CD4-positive, alpha-beta T cell treated with Interferon alpha-2 for 1 hour (primary cell): ENCODE measurements around the gene SAMD4A.

Experiments used
- DNase-seq, 2 donors: peaks; one replicate each; pipeline ENCODE4 v3.0.0-alpha.2; 2020 to 2022

Gene SAMD4A

GRCh38 chr14:54807881-54808280 is 241.0 kb downstream of the SAMD4A start:
- no peak for DNase-seq

GRCh38 chr14:54808326-54809161 is 241.6 kb downstream of the SAMD4A start:
- DNase-seq = no peak

GRCh38 chr14:54809767-54810166 is 242.8 kb downstream of the SAMD4A start:
- no peak for DNase-seq

- DNase-seq = no peak
Measured at GRCh38 chr14:54812617-54813016, 245.7 kb downstream of the SAMD4A start.

DNA sequence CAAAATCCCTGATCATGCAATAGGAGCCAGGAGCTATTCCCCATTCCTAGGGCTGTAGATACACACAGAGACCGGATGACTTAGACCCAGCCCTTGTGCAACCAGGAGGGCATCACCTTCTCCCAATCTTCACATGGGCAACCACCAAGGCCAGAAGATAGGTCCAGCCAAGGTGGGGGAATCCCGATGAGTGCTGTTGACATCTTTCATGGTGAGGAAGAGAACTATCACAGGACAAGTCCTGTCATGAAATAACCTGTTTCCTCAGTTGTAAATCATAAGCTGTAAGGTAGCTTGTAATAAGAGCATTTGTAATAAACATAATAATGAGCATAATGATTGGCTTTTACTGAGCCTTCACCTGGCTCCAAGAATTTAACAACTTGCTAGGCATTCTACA is 246.2 kb downstream of the SAMD4A start:
- DNase-seq = no peak

GRCh38 chr14:54814076-54814475 is 247.1 kb downstream of the SAMD4A start:
- DNase-seq = no peak

DNA sequence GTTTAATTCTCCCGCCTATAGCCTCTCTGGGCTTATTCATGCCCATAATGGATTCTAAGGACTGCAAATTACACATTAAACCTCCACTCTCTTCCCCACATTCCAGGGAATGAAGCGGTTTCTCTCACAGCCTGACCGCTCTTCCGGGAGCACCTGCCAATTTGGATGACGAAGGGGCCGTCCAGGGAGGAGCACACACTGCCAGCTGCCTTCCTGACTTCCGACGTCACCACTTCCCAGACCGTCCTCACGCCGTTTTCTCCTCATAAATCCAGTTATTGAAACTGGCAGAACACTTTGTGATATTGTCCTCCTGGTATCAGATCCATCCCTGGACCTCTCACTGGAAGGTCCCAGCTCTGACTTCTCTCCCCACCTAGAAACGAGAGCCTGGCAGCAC is 248.1 kb downstream of the SAMD4A start:
- no peak for DNase-seq

GRCh38 chr14:54815515-54815914 is 248.6 kb downstream of the SAMD4A start:
- DNase-seq = no peak

- no peak for DNase-seq
Measured at GRCh38 chr14:54816450-54816849, 249.5 kb downstream of the SAMD4A start.

GRCh38 chr14:54817506-54817905 is 250.6 kb downstream of the SAMD4A start:
- DNase-seq = no peak

DNA sequence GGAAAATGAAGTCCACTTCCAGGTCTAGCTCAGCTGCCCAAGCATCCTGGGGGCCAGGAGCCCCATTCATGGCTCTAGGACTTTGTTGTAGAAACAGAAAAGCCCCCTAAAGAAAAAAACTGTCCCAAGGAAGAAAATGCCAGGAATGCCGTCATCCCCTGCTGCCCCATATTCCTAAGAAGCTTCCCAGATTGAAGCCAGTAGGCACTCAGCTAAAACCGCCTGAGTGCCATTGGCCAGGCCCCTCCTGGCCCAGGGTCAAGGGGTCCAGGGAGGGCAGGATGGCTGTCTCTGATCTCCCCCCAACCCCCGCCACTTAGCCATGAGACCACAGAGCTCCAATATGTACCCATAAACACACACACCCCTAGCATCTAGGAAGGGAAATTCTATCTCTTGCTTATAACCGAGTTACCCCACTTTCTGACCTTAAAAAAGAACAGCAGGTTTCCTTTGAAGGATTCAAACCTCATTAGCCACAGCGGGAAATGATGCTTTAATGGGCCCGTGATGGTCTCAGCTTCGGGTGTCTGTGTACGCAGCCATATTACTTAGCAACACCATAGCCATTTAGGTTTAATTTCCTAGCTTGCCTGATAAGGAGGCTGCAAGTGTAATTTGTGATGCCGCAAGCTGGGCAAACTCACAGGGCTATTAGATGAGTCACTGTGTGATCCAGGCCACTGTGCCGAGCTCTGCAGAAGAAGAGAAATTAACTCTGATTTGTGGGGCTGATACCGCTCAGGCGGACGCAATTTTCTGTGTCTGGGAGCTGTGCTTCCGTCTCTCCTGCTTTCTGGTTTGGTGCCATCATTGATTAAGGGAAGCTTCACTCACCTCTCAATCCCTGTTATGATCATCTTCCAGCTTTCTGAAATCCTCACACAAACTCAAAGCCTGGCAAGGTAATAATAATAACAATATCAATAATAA is 251.5 kb downstream of the SAMD4A start:
- DNase-seq = no peak

DNA sequence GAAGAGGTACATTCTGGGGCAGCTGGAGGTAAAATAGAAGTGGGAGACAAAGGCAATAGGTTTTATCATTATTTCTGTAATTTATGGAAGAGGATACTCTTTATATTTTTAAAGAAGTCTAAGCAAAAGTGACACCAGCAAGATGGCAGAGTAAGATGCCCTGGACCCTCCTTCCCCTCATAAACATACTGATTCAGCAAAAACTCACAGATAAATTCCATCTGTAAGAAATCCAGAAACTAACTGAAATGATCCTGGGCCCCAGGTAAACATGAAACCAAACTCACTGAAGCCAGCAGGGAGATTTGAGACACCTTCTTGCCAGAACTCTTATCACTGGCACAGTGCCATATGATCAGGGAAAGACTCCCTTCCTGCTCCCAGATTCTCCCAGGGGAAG is 255.8 kb downstream of the SAMD4A start:
- no peak for DNase-seq

GRCh38 chr14:54823757-54824549 is 257.0 kb downstream of the SAMD4A start:
- DNase-seq = no peak

DNA sequence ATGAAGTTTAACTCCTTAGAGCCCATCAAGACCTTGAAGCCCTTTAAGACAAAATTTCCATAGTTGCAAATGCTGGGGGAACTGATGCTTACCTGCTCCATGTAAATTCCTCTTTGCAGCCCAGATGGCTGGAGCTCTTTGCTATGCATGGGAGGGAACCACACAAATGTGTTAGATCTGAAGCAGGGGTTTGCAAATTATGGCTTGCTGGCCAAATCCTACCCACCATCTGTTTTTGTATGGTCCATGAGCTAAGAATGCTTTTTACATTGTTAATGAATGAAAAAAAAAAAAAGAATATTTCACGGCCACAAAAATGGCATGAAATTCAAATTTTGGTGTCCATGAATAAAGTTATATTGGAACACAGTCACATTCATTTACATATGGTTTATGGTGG is 261.1 kb downstream of the SAMD4A start:
- no peak for DNase-seq

DNA sequence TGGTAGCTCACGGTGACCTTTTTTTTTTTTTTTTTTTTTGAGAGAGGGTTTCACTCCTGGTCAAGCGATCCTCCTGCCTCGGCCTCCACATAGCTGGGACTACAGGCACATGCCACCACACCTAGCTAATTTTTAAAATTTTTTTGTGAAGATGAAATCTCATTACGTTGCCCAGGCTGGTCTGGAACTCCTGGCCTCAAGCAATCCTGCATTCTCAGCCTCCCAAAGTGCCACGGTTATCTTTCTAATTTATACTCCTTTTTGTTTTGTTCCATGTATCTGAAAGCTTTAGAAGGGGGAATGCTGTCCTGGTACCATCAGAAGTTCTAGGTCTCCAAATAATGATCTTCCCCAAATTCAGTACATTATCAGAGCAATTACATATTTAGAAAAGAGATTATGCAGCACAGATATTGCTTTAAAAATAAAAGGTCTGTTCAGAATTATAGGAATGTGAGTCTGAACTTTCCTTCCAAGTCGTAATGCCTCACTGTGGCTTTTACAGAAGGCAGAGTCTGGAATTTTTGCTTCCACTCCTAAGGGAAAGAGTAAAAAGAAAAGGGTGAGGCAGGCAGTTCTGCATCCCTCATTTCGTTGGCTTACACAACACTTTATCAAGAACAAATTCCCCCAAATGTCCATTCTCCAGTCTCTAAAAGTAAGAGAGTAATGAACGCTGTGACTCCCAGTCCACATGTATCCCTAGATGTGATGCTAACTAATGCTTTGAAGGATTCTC is 262.7 kb downstream of the SAMD4A start:
- DNase-seq = no peak

- no peak for DNase-seq
Measured at GRCh38 chr14:54830650-54831049, 263.7 kb downstream of the SAMD4A start.

DNA sequence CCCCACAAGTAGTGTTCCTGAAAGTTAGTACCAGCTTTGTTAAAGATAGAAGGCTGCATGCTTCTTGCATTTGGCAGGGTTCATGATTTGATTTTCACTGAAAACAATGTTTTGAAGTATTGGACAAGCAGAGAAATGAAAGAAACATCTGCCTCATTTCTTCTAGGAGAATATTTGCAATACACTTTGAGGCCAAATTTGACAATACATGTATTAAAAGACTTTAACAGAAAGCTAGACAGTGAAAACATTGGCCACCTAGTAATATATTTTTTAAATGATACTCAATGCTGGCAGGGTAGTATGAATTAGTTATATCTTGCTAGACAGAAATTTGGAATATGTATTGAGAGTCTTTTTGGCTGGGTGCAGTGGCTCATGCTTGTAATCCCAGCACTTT is 267.2 kb downstream of the SAMD4A start:
- no peak for DNase-seq

GRCh38 chr14:54834727-54835126 is 267.8 kb downstream of the SAMD4A start:
- no peak for DNase-seq

- no peak for DNase-seq
Measured at GRCh38 chr14:54836231-54836630, 269.3 kb downstream of the SAMD4A start.

DNA sequence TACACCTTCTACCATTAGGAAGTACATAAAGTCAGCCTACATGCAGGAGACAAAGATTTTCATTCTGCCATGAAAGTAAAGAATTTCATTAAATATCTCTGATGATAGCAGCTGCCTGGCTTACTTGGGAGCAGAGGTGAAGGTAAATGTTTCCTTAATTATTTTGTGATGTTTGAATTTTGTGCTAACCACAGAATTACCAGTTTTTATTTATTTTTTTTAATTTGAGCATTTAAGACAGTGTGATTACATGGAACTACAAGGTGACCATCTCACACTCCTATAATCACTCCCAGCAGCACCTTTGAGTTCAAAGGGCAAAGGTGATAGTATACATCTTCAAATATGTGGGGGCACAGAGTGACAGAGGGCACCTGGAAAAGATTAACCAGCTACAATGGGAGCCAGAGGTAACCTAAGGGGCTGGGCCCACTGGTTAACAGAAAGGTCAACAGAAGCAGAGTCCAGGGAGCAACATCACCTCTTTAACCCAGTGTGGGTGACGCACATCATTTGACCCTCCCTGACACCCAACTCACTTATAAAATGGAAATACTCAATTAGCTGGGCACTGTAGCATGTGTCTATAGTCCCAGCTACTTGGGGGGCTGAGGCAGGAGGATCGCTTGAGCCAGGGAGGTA is 270.7 kb downstream of the SAMD4A start:
- no peak for DNase-seq

DNA sequence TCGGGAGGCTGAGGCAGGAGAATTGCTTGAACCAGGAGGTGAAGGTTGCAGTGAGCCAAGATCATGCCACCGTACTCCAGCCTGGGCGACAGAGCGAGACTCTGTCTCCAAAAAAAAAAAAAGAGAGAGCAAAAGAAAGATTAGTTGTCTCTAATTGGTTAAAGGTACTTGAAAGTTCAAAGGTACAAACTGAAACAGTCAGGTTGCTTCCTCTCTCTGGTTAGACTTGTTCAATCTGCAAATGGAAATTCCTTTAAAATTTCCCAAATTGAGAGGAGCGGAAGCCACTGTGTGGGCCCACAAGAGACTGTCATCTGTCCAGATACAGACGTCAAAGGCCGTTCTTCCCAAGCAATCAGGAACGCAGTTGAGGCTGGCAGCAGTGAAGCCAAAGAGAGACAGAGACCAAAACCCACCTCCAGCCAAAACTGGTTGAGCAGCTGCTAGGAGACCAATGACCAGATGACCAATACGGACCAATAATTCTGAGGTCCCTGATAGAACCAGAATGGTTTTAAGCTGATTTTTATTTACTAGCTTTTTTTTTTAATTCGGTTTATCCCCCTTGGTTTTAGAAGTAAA is 272.1 kb downstream of the SAMD4A start:
- DNase-seq = no peak
